Measurements from ENCODE around the gene MAP1A.

- TF ChIP-seq GATA2 (IDR thresholded peaks at IDR 0.05; ENCODE audit: low read depth, low read length), result no peak
- TF ChIP-seq GATA3 (IDR thresholded peaks at IDR 0.05; ENCODE audit: low read depth, low read length), result no peak
Observed at GRCh38 chr15:43492266-43492665, 25.1 kb upstream of the MAP1A start.

All from SH-SY5Y (cell line).